ENCODE measurements around the gene TBXT. TPM values are rescaled to one million over a fixed set of nuclear protein-coding genes. Genes with fewer than 3 reads are reported as not detected.

The TBXT gene
- total RNA-seq, 1 donor from 2014 or later = not detected

DNA sequence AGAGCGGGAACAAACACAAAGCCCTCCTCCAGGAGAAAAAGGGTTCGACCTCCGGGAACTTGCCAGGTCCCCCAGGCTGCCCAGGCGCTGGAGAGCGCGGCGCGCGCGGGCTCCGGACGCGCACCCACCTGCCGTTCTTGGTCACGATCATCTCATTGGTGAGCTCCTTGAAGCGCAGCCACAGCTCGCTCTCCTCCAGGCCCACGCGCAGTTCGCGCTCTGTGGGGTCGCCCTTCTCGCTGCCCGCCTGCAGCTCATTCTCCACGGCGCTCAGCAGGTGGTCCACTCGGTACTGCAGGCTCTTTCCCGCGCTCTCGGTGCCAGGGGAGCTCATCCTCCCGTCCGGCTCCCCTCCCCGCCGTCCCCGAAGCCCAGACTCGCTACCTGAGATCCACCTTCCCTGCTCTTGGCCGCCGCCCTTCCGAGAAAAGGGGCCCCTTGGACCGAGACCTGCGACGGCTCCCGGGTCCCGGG, 356 bp downstream of the TBXT start:
- Mint-ChIP-seq H3K36me3 (ENCODE audit: low read depth) (peaks cover 3% of the 10 kb centered on the region), H3K27ac (no peak overlapping the region), H3K4me1 (ENCODE audit: low read depth) (peaks cover 5% of the 10 kb centered on the region), H3K27me3 (ENCODE audit: low read depth) (peaks cover 59% of the 10 kb centered on the region), H3K4me3 (ENCODE audit: low read depth) (no peak overlapping the region), H3K9me3 (no peaks in the 10 kb centered on the region)
- intact Hi-C loops (cut with micrococcal nuclease) = loop anchor here (5.0 to 10.0 kb wide), 2 partner anchors 282 to 505 kb away; partner anchors contain the start of gene PDE10A
- no peak for DNase-seq (ENCODE audit: low spot score)

- Mint-ChIP-seq H3K27me3 (ENCODE audit: low read depth) (peaks cover 58% of the 10 kb centered on the region), H3K4me3 (ENCODE audit: low read depth) (no peak overlapping the region), H3K4me1 (ENCODE audit: low read depth) (peaks cover 5% of the 10 kb centered on the region), H3K9me3 (no peaks in the 10 kb centered on the region), H3K36me3 (ENCODE audit: low read depth) (peaks cover 3% of the 10 kb centered on the region), H3K27ac (no peak overlapping the region)
- no peak for DNase-seq (ENCODE audit: low spot score)
- intact Hi-C loops (cut with micrococcal nuclease) = loop anchor here (5.0 to 10.0 kb wide), 2 partner anchors 282 to 504 kb away; partner anchors contain the start of gene PDE10A
Observed at GRCh38 chr6:166166314-166167257, 1.1 kb downstream of the TBXT start.

GRCh38 chr6:166165558-166166313, 1.9 kb downstream of the TBXT start:
- Mint-ChIP-seq H3K27ac (no peak overlapping the region), H3K27me3 (ENCODE audit: low read depth) (peaks cover 52% of the 10 kb centered on the region), H3K4me3 (ENCODE audit: low read depth) (no peak overlapping the region), H3K4me1 (ENCODE audit: low read depth) (peaks cover 5% of the 10 kb centered on the region), H3K9me3 (no peaks in the 10 kb centered on the region), H3K36me3 (ENCODE audit: low read depth) (peaks cover 3% of the 10 kb centered on the region)
- intact Hi-C loops (cut with micrococcal nuclease) = loop anchor here (5.0 to 10.0 kb wide), 2 partner anchors 281 to 503 kb away; partner anchors contain the start of gene PDE10A
- DNase-seq (ENCODE audit: low spot score) = no peak

DNA sequence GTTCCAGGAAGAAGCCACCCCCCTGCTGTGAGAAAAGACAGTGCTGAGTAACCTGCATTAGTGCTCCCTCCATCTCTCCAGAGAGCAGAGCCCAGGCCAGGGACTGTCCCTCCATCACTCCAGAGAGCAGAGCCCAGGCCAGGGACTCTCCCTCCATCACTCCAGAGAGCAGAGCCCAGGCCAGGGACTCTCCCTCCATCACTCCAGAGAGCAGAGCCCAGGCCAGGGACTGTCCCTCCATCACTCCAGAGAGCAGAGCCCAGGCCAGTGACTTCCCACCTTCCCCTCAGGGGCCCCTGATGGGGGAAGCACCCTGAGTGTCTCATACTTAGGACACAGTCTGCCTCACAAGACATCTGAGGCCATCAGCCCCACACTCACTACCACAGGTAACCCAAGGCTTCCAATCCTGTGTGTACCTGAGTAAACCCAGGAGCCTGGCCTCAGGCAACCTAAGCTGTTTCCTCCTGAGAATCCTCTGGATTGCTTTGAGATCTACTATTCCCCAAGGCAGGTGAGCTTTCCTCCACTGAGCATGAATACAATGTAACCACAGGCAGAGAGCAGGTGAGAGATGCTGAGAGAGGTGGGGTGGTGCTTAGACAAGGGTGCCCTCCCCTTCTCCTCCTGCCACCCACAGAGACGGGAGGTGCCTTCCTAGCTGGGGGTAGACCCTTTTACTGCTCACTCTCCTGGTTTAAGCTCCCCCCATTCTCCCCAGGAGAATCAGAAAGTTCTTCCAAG, 4.9 kb downstream of the TBXT start:
- H3K36me3 Mint-ChIP-seq (ENCODE audit: low read depth) = no peaks in the 10 kb centered on the region
- peaks cover 32% of the 10 kb centered on the region for H3K27me3 Mint-ChIP-seq (ENCODE audit: low read depth)
- H3K4me1 Mint-ChIP-seq (ENCODE audit: low read depth) = no peaks in the 10 kb centered on the region
- no peak for DNase-seq (ENCODE audit: low spot score)
- H3K9me3 Mint-ChIP-seq = no peaks in the 10 kb centered on the region
- intact Hi-C loops (cut with micrococcal nuclease) = loop anchor here (10.0 kb wide), 1 partner anchor 278 kb away; no protein-coding TSS in a partner anchor
- no peak overlapping the region for H3K4me3 Mint-ChIP-seq (ENCODE audit: low read depth)
- H3K27ac Mint-ChIP-seq = no peak overlapping the region

GRCh38 chr6:166157930-166158617, 9.6 kb downstream of the TBXT start:
- intact Hi-C loops (cut with micrococcal nuclease) = no loop called here
- no peak for DNase-seq (ENCODE audit: low spot score)
- H3K36me3 Mint-ChIP-seq (ENCODE audit: low read depth) = no peaks in the 10 kb centered on the region
- peaks cover 3% of the 10 kb centered on the region for H3K27me3 Mint-ChIP-seq (ENCODE audit: low read depth)
- H3K27ac Mint-ChIP-seq = no peak overlapping the region
- H3K9me3 Mint-ChIP-seq = no peaks in the 10 kb centered on the region
- no peak overlapping the region for H3K4me3 Mint-ChIP-seq (ENCODE audit: low read depth)
- no peaks in the 10 kb centered on the region for H3K4me1 Mint-ChIP-seq (ENCODE audit: low read depth)

GRCh38 chr6:166156942-166157341, 10.7 kb downstream of the TBXT start:
- Mint-ChIP-seq H3K36me3 (ENCODE audit: low read depth) (no peaks in the 10 kb centered on the region), H3K4me1 (ENCODE audit: low read depth) (no peaks in the 10 kb centered on the region), H3K27me3 (ENCODE audit: low read depth) (peaks cover 3% of the 10 kb centered on the region), H3K4me3 (ENCODE audit: low read depth) (no peak overlapping the region), H3K9me3 (no peaks in the 10 kb centered on the region), H3K27ac (no peak overlapping the region)
- no peak for DNase-seq (ENCODE audit: low spot score)
- intact Hi-C loops (cut with micrococcal nuclease) = no loop called here

DNA sequence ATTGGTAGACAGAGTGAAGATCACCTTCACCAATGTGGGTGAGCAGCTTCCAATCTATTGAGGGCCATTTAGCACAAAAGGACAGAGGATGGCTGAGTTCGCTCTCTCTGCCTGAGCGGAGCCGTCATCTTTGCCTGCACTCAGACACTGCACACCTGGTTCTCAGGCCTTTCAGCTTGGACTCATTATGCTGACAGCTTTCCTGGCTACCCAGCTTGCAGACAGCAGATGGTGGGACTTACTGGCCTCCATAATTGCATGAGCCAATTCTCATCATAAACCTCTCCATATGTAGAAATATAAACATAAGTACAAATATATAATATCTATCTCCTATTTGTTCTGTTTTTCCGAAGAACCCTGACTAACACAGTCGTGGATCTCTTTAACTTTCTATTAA, 13.7 kb downstream of the TBXT start:
- intact Hi-C loops (cut with micrococcal nuclease) = no loop called here
- no peak for DNase-seq (ENCODE audit: low spot score)
- Mint-ChIP-seq H3K27me3 (ENCODE audit: low read depth) (no peaks in the 10 kb centered on the region), H3K27ac (no peak overlapping the region), H3K4me3 (ENCODE audit: low read depth) (no peak overlapping the region), H3K4me1 (ENCODE audit: low read depth) (no peaks in the 10 kb centered on the region), H3K9me3 (peaks cover 4% of the 10 kb centered on the region), H3K36me3 (ENCODE audit: low read depth) (no peaks in the 10 kb centered on the region)

DNA sequence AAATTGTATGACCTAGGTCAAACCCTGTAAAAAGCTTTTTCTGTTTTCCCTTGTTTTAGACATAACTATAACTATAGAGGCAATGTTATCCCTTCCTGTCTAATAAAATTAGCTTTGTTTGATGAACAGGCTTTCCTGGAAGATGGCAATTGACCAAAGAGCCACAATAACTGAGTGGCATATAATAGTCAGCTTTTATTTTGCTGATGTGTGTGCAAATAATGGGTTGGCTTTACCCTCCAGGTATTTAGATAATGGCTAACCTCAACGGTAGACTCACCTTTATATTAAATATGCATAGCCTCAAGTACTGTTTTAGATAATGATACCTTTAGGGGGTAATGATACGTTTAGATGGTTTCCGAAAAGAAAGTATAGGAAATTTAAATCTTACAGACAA, 15.0 kb downstream of the TBXT start:
- no peak overlapping the region for H3K4me3 Mint-ChIP-seq (ENCODE audit: low read depth)
- no peak overlapping the region for H3K27ac Mint-ChIP-seq
- H3K36me3 Mint-ChIP-seq (ENCODE audit: low read depth) = no peaks in the 10 kb centered on the region
- intact Hi-C loops (cut with micrococcal nuclease) = no loop called here
- no peaks in the 10 kb centered on the region for H3K27me3 Mint-ChIP-seq (ENCODE audit: low read depth)
- no peak for DNase-seq (ENCODE audit: low spot score)
- H3K4me1 Mint-ChIP-seq (ENCODE audit: low read depth) = no peaks in the 10 kb centered on the region
- H3K9me3 Mint-ChIP-seq = peaks cover 4% of the 10 kb centered on the region

DNA sequence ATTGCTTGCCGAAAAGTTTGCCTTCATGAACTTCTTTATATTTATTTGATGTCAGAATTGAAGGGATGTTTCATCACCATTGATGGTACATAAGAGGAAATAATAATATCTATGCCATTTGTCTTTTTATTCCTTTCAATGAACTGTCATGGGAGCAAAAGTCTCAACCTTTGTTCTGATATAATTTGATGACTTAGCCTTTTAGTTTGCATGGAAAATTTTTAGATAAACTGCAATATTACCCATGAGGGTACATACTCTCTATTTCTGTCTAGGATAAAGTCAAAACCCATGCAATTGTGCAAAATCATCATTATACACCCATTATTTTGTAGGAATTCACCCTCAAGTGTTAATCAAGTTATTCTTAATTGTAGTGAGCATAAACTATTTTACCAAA, 15.9 kb downstream of the TBXT start:
- intact Hi-C loops (cut with micrococcal nuclease) = no loop called here
- Mint-ChIP-seq H3K4me1 (ENCODE audit: low read depth) (no peaks in the 10 kb centered on the region), H3K27me3 (ENCODE audit: low read depth) (no peaks in the 10 kb centered on the region), H3K27ac (no peak overlapping the region), H3K9me3 (peaks cover 4% of the 10 kb centered on the region), H3K36me3 (ENCODE audit: low read depth) (no peaks in the 10 kb centered on the region), H3K4me3 (ENCODE audit: low read depth) (no peak overlapping the region)
- no peak for DNase-seq (ENCODE audit: low spot score)

GRCh38 chr6:166145751-166146150, 21.9 kb downstream of the TBXT start:
- Mint-ChIP-seq H3K9me3 (no peaks in the 10 kb centered on the region), H3K4me1 (ENCODE audit: low read depth) (no peaks in the 10 kb centered on the region), H3K27ac (no peak overlapping the region), H3K36me3 (ENCODE audit: low read depth) (no peaks in the 10 kb centered on the region), H3K4me3 (ENCODE audit: low read depth) (no peak overlapping the region), H3K27me3 (ENCODE audit: low read depth) (peaks cover 2% of the 10 kb centered on the region)
- intact Hi-C loops (cut with micrococcal nuclease) = no loop called here
- DNase-seq (ENCODE audit: low spot score) = no peak

- no peak overlapping the region for H3K4me3 Mint-ChIP-seq (ENCODE audit: low read depth)
- no peaks in the 10 kb centered on the region for H3K9me3 Mint-ChIP-seq
- no peaks in the 10 kb centered on the region for H3K36me3 Mint-ChIP-seq (ENCODE audit: low read depth)
- intact Hi-C loops (cut with micrococcal nuclease) = no loop called here
- H3K27me3 Mint-ChIP-seq (ENCODE audit: low read depth) = peaks cover 2% of the 10 kb centered on the region
- no peak overlapping the region for H3K27ac Mint-ChIP-seq
- no peak for DNase-seq (ENCODE audit: low spot score)
- H3K4me1 Mint-ChIP-seq (ENCODE audit: low read depth) = no peaks in the 10 kb centered on the region
Observed at GRCh38 chr6:166143011-166143410, 24.6 kb downstream of the TBXT start.

All from activated T-helper 2 cell treated with anti-CD3 and anti-CD28 coated beads, Interferon-gamma antibody, Interleukin-2, Interleukin-4, amounts not matched to agents 10 μg/mL and 5 μg/mL and 100 μg/mL, durations not matched to agents 14 hours and 24 hours and 36 hours (primary cell).